Endometrium (tissue), 2 donors: ENCODE measurements around the gene ST3GAL3.

Experiments
- FAIRE-seq: peaks from 2 replicates; lab custom pipeline; 2012; peaks lifted over from hg19 to GRCh38; lab: Jason Lieb, UNC
- donor health status: control.
- donor health status: control.

ST3GAL3 gene

DNA sequence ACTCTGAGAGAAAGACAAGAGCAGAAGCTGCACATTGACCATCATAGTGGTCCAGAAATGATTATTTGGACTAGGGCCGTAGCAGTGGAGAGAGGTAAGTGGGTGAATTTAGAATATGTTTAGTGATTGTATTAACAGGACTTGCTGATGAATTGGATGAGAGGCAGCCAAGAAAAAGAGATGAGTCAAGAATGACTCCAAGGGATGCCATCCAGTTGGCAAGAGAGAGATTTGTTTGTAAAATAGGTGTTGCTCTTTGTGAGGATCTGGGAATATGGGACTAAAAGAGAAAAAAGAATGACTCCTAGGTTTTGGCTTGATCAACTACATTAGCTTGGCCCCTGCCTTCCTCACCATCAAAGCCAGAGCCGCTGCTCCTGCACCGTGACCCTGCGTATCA lies 172.1 kb downstream of the ST3GAL3 start:
- no peak for FAIRE-seq

DNA sequence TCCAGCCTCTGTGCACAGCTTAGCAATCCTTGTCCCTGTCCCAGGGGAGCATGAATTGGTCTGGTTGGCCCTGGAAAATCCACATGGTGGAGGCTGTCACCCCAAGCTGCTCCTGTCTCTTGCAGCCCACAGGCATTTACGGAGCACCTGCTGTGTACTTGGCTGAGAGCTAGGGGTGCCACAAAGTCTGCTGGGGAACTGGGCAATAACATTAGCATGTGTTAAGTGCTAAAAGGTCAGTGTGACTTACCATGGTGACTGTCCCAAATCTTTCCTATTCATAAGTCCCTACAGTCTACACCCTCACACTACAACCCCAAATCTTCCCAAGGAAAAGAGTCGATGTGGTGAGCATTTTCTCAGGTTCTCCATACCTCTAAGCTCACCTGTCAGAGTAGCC lies 172.7 kb downstream of the ST3GAL3 start:
- no peak for FAIRE-seq

DNA sequence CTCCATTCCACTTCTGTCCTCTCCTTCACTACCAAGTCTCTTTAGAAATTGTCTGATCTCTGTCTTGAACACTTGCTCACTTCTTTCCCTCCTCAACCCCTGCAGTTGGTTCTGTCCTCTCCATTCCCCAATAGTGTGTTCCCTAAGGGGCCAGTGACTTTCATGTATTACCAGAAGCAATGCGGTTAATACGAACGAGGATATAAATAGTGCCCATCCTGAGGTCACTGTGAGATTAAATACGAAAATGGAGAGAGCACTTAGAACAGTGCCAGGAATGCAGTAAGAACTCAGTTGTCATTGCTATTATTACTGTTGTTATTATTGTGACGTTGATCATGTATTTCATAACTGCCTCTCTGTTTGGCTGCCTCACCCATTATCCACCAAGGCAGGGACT lies 173.3 kb downstream of the ST3GAL3 start:
- no peak for FAIRE-seq

DNA sequence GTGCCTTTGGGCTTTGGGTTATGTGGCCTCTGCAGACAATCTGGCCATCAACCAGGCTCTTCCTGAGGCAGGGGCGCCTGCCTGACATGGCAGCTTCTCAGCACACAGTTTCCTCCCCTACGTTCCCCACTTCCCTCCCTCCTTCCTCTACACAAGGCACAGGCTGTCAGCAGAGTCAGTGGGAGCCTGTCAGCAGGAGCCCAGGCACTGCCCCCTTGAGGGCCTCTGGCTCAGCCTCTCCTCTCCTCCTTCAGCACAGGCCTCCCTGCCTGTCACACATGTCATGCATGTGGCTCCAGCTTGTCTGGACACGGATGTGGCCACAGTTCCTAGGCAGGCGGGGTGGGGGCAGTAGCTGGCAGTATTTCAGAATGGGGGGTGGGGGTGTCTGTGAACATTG lies 174.1 kb downstream of the ST3GAL3 start:
- FAIRE-seq = no peak

DNA sequence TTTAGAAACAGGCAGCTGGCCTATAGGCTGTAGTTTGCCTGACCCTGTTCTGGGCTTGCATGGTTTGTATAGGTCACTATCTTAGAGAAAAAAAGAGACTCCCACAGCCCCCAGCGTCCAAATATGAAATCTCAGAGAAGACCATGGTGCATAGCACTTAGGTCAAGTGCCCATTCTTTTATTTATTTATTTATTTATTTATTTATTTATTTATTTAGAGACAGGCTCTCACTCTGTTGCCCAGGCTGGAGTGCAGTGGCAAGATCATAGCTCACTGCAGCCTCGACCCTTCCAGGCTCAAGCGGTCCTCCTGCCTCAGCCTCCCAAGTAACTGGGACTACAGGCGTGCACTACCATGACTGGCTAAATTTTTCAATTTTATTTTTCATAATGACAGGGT lies 175.4 kb downstream of the ST3GAL3 start:
- no peak for FAIRE-seq

DNA sequence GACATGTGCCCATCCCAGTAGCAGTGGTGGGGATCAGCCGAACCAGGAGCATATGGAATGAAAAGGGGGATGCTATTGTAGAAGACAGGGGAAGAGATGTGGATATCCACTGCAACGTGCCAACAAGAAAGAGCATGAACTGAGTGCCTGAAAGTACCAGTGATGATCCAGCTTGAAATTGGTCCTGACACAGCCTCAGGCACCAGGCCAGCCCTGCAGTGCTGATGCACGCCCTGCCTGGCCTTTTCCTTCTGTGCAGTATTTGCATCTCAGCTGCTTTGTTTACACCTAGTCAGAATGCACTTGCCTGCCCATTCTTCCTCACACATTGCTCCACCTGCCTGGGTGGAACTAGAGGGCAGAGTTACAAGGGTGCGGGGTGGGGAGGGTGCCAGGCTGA lies 176.0 kb downstream of the ST3GAL3 start:
- no peak for FAIRE-seq

DNA sequence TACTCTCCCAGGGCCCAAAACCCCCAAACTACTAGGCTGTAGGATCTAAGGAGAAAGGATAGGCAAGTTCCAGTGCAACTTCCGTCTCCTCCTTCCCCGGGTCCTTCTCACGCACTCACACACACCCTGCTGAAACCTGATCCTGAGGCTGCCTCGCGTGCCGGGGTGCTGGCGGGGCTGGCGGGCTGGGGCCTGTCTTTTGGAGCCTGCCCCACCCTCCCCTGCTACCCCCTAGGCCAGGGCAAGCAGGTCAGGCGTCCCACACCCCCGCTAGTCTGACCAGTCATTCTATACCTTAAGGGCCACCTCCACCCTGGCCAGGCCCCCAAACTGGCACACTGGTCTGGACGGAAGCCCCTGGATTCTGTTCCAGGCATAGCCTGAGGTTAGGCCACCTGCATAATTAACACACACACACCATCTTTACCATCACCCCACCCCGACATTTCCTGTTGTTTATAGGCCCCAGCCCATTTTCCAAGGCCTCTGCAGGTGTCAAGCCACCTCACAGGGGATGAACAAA lies 178.0 kb downstream of the ST3GAL3 start:
- no peak for FAIRE-seq

DNA sequence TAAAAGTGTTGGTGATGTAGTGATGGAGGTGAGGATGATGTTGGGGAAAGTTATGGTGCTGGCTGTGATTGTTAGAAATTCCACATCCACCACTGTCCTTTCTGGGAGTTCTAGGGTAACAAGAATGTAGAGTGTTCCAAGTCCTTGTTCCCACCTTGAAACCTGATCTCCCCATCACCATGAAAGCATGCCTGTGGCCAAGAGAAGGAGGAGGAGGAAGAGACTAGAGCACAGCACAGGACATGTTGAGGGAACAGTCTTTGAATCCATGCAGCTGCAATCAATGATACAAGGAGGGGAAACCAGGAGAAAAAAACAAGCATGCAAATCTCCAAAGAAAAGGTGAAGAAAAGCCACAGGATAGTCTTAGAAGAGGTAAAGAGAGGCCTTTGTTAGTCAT lies 180.4 kb downstream of the ST3GAL3 start:
- no peak for FAIRE-seq

DNA sequence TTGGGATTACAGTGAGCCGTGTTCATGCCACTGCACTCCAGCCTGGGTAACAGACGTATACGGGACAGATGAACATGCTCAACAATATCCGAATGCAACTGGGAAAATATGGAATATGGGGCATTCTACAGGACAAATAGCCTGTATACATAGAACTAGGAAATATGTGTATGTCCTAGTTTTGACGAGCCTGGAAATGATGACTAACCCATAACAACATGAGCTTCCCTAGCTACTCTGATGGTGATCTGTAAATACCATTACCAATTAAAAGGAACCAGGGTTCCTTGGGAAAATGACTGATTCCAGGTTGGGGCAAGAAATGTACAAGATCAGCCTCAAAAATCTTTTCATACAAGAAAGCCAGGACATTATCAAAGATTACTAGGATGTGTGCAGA lies 183.5 kb downstream of the ST3GAL3 start:
- no peak for FAIRE-seq

DNA sequence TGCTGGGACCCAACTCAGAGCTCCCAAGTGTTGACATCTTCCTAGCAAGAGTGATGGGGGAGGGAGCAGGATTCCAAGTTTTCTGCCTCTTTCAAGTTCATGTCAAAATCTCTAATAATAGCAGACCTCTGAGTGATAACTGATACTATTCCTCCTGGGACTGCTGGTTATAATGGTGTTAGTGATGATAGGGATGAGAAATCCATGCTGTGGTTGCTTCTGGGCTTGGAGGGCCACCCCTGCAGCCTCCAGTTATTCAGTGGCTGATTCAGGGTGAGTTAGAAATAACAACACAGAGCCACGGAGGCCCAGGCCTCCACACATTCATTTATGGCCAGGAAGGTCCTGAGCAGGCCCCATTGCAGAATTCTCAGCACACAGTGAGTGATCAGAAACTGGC lies 185.7 kb downstream of the ST3GAL3 start:
- no peak for FAIRE-seq

DNA sequence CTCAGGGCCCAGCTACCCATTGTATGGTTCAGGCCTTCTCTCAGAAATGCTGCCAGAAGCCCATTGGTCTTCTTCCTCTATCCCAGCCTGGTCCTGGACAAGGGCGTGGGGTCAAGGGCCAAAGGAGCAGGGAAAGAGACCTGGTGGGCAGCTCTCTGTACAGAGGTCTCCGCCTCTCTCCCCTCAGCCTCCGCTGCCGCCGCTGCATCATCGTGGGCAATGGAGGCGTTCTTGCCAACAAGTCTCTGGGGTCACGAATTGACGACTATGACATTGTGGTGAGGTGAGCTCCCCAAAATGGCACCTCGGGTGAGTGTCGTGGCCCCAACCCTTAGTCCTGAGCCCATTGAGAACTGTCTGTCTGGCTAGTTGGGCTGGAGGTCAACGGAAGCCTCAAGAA lies 191.6 kb downstream of the ST3GAL3 start:
- no peak for FAIRE-seq

DNA sequence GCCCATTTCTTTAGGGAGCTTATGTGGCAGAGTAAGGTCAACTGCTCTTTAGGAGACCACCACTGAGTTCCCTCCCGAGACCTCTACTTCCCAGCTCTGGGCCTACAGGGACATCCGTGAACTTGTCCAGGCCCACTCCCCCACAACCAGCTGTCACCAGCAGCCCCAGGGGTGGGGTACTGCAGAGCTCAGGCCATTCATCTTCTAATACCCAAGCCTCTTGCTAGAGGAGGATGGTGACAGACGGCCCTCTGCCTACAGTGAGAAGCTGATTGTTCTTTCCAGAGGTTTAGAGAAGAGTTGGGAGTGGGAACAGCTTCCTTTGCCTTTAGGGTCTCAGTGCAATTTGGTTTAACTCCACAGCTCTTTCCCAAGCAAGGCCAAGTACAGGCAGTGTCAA lies 193.1 kb downstream of the ST3GAL3 start:
- FAIRE-seq = no peak

DNA sequence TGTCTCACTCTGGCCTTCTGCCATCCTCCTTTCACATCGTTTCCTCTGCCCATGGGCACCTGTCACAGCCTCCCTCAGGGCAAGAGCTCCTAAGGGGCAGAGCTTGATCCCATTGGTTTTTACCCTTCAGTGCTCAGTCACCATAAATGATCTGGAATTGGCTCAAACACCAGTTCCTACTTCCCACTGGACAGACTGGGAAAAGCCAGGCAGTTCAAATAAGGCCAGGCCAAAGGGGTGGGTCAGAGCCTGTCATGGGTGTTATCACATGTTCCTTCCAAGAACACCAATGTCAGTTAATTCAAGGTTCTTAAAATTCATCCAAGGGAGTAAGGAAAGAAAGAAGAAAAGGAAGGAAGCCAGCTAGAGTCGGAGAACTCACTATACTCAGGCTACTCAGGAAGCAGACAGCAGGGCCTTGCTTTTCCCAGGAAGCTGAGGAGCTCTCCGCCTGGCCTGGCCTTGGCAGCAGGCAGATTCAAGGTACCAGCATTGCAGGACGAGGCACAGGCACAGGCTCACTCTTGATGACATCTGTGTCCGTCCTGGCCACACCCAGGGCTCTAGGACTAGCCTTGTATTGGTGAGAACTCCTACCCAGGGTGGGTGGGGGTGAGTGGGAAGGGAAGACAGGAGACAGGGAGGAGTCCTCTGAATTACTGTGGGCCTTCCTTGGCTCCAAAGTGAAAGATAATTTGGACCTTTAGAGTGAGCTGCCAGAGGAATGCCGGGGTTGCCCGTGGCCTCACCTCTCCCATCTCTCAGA lies 194.0 kb downstream of the ST3GAL3 start:
- FAIRE-seq = no peak

DNA sequence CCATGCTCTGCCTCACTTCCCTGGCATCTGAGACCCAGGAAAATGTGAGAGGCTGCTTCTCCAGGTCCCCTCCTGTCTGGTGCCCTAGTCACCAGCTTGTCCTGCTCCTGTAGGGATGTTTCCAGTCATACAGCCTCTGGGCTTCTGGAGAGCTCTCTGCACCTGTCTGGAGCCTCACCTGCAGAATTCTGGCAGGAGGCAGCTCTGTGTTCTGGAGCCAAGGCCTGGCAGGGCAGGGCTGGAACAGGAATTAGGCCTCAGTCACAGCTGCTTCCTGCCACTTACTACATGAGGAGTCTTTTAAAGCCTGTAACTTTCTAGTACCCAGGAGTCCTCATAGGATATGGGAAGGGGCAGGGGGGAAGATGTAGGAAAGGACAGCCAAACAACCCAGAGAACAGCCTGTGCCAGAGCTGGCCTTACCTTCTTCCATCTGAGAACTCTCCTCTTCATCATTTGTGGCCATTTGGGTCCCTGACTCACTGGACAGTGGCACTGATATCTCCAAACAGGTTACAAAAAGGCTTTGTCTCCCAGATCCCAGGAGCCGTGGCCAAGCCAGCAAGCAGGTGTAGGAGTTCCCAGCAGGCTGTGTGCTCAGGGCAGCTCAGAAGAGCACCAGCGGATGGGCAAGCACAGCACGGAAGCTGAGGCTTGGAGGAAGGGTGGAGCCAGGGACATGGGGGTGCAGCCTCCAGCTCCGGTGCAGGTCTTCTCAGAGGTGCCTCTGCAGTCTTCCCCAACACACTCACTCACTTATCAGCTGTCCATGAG lies 194.9 kb downstream of the ST3GAL3 start:
- FAIRE-seq = no peak

DNA sequence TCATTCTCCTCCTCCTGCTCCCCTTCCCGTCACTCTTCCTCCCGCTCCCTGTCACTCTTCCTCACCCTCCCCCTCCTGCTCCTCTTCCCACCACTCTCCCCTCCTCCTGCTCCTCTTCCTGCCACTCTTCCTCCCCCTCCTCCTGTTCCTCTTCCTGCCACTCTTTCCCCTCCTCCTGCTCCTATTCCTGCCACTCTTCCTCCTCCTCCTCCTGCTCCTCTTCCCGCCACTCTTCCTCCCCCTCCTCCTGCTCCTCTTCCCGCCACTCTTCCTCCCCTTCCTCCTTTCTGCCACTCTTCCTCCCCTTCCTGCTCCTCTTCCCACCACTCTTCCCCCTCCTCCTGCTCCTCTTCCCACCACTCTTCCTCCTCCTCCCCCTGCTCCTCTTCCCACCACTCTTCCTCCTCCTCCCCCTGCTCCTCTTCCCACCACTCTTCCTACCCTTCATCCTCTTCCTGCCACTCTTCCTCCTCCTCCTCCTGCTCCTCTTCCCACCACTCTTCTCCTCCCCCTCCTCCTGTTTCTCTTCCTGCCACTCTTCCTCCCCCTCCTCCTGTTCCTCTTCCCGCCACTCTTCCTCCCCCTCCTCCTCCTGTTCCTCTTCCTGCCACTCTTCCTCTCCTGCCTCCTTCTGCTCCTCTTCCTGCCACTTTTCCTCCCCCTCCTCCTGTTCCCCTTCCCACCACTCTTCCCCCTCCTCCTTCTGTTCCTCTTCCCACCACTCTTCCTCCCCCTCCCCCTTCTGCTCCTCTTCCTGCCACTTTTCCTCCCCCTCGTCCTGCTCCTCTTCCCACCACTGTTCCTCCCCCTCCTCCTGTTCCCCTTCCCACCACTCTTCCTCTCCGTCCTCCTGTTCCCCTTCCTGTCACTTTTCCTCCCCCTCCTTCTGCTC lies 197.6 kb downstream of the ST3GAL3 start:
- no peak for FAIRE-seq

DNA sequence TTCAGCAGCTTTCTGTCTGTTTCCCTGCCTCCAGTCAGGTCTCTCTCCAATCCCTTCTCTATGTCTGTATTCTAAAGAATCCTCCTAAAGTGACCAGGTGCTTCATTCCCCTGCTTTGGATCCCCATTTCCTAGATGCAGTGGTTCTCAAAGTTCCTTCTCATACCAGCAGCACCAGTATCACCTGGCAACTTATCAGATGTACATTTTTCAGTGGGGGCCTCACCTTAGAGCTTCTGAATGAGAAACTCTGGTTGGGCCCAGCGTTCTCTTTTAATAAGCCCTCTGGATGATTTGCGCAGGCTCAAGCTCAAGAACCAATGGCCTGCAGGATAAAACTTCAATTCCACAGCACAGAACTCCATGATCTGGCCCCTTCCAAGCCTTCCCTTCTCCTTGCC lies 200.9 kb downstream of the ST3GAL3 start:
- FAIRE-seq = no peak

DNA sequence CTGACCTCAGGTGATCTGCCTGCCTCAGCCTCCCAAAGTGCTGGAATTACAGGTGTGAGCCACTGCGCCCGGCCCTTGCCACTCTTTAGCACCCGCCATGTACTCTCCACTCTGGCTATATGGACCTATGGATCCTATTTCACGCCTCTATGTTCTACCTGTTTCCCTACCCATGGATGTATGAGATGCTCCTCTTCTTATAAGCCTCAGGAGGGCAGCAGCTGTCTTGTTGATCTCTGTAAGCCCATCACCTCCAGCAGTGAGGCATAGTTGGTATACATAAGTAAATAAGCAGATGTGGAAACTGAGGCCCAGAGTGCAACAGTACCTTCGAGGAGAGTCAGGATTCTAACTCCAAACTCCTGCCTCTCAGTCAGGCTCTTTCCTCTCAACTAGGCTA lies 201.5 kb downstream of the ST3GAL3 start:
- no peak for FAIRE-seq

DNA sequence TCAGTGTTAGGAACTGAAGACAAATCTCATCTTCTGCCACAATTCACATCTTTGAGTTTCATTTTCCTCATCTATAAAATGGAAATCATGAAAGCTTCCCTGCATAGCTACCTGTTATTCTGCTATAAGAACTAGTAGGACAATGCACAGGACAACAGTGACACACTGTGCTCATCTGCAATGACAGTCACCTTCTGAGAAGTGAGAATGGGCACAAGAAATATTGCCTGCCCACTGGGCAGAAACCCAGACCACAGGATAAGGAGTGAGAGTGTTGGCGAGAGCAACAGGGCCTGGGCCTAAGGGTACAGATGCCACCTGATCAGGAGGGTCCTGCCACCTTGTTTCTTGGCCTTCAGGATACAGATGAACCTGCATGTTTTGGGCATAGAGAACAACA lies 203.0 kb downstream of the ST3GAL3 start:
- FAIRE-seq = no peak

DNA sequence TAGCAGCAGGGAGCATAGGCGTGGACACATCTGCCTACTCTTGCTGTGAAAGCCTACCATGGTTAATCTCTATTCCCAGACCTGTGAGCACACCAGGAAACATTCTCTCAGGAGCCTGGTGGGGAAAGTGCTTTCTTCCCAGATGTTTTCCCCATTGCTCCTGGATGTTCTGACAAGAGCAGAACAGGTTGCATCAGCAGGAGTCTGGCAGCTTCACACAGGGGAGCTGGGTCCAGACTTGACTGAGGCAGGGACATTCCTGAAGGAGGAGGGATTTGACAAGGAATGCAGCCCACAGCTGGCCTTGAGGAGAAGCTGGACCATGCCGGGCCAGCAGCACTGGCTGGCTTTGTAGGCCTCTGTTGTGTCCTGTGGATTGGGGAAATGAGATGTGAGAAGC lies 205.3 kb downstream of the ST3GAL3 start:
- FAIRE-seq = no peak

DNA sequence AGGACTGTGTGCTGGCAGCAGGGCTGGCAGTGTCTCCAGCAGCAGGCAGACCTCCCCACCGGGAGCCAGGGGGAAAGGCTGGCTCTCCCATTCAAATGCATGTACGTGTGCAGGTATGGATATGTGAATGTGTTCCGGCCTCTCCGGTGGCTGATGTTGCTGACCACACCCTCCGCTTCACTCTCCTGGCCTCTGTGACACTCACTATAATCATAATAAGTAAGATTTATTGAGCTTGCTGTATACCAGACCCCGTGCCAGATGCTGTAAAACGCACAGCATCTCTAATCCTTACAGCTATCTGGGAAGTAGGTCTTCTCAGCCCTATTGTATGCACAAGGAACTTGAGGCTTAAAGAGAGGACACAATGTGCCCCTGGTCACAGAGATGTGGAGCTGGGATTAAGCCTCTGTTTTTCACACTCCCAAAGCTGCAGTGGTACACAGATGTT lies 205.7 kb downstream of the ST3GAL3 start:
- FAIRE-seq = no peak

DNA sequence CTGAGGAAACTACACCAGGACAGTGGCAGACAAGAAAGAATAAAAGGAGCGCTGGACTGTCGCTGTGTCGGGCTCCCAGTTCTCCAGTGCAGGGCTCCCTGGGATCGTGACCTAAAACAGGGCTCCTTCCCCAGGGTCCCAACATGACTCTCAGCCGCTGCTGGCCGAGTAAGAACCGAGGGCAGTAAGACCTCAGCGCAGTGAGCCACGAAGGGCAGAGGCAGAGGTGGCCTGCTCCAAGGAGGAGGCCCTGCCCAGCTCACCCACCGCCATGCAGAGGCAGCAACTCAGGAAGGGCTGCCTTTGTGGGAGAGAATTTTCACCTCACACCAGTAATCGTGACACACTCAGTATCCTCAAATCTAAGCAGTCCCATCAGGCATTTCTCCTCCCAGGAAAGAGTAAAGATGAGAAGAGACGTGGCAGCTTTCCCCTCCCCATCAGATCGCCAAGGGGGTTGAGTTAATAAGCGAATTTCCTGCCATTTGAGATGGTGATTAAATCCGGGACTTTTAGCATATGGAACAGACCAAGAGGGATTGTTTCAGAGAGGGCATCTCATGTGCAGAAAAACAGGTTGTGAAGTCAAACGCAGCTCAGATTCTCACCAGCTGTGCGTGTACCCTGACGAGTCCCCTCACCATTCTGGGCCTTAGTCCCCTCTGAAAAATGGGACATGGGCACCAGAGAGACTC lies 206.5 kb downstream of the ST3GAL3 start:
- FAIRE-seq = no peak
